HepG2 (cell line): ENCODE measurements around the gene ZC3H7B. TPM values are rescaled to one million over a fixed set of nuclear protein-coding genes. Genes with fewer than 3 reads are reported as not detected.

Experiments
- CEBPG ChIP-seq: IDR thresholded peaks from 2 replicates; pipeline ENCODE4 v1.6.1; 2016
- ERF ChIP-seq: IDR thresholded peaks from 2 replicates; pipeline ENCODE4 v1.6.1; 2018; ENCODE audit warnings: missing biosample characterization, missing genetic modification reagents
- KAT2B ChIP-seq: fragments of 150-350 bp; IDR thresholded peaks from 2 replicates; pipeline ENCODE4 v1.6.1; 2014; ENCODE audit warnings: low read depth, low read length, borderline replicate concordance
- MBNL3 ChIP-seq: fragments of 250-450 bp; sonication (Bioruptor Pico); conservative IDR thresholded peaks from 2 replicates; pipeline ENCODE4 v1.8.0; 2022; ENCODE audit warnings: mild to moderate bottlenecking, inconsistent platforms
- RFX1 ChIP-seq: fragments of 450-650 bp; IDR thresholded peaks from 2 replicates; pipeline ENCODE4 v1.6.1; 2017
- RFXAP ChIP-seq: sonication (generic); formaldehyde crosslinking; IDR thresholded peaks from 2 replicates; pipeline ENCODE4 v1.4.0; 2020; ENCODE audit warnings: missing genetic modification reagents, borderline replicate concordance
- RNF219 ChIP-seq: sonication (generic); formaldehyde crosslinking; IDR thresholded peaks from 2 replicates; pipeline ENCODE4 v1.5.0; 2020; ENCODE audit warnings: mild to moderate bottlenecking, missing genetic modification reagents
- SMARCE1 ChIP-seq: fragments of 450-650 bp; IDR thresholded peaks from 2 replicates; pipeline ENCODE4 v1.6.1; 2017; ENCODE audit warnings: borderline replicate concordance
- SRSF4 ChIP-seq: fragments of 200-400 bp; formaldehyde crosslinking; IDR thresholded peaks from one replicate; pipeline ENCODE4 v1.6.1; 2018; ENCODE audit warnings: mild to moderate bottlenecking, low read depth, low read length, moderate library complexity; ENCODE audit not compliant: poor library complexity, severe bottlenecking
- ZC3H13 ChIP-seq: sonication (generic); formaldehyde crosslinking; IDR thresholded peaks from 2 replicates; pipeline ENCODE4 v1.8.1; 2023; ENCODE audit warnings: mild to moderate bottlenecking, missing genetic modification reagents, moderate library complexity
- ZNF124 ChIP-seq: sonication (generic); formaldehyde crosslinking; IDR thresholded peaks from 2 replicates; pipeline ENCODE4 v1.4.0; 2020; ENCODE audit warnings: missing genetic modification reagents
- ZNF263 ChIP-seq: sonication (generic); formaldehyde crosslinking; IDR thresholded peaks from 2 replicates; pipeline ENCODE4 v1.4.0; 2020; ENCODE audit warnings: missing genetic modification reagents
- ZNF282 ChIP-seq: fragments of 450-650 bp; IDR thresholded peaks from 2 replicates; pipeline ENCODE4 v1.6.1; 2018; ENCODE audit not compliant: partially characterized antibody
- ZNF713 ChIP-seq: sonication (generic); formaldehyde crosslinking; IDR thresholded peaks from 2 replicates; pipeline ENCODE4 v1.4.0; 2020; ENCODE audit warnings: mild to moderate bottlenecking, missing genetic modification reagents
- ZNF788 ChIP-seq: sonication (generic); formaldehyde crosslinking; IDR thresholded peaks from 2 replicates; pipeline ENCODE4 v1.5.0; 2020; ENCODE audit warnings: mild to moderate bottlenecking, missing genetic modification reagents, borderline replicate concordance
- polyA plus RNA-seq, 8 experiments: library from polyadenylated mRNA; depleted of rRNA in 3 of 8; stranded (reverse) in 7 of 8; unstranded in 1 of 8; fragments of >200 nt; fragmentation: Illumina TruSeq in 4 of 8; extraction: Trizol in 4 of 8; gene quantifications; 2 replicates each; pipeline versions ENCODE4 v1.2.1 to v1.2.3, GENCODE V29; 2011 to 2016; ENCODE audit warnings: low read depth in 4 of 8, missing spikeins in 1 of 8, mixed read lengths in 1 of 8; ENCODE audit not compliant: insufficient read depth in 1 of 8
- total RNA-seq, 5 experiments: library from RNA; depleted of rRNA; stranded (reverse); fragments of >200 nt; fragmentation: Illumina TruSeq; extraction: Trizol; gene quantifications; 2 replicates each; pipeline ENCODE4 v1.2.3, GENCODE V29; 2016; ENCODE audit warnings: low read depth in 1 of 5
- TF ChIP-seq, protein P1 (sequence below): sonication (generic); formaldehyde crosslinking; IDR thresholded peaks from 2 replicates; pipeline ENCODE4 v1.4.0; 2020; ENCODE audit warnings: missing genetic modification reagents
- TF ChIP-seq, protein P2 (sequence below): IDR thresholded peaks from 2 replicates; pipeline ENCODE4 v1.6.1; 2016; ENCODE audit warnings: missing genetic modification reagents, missing compliant biosample characterization
- TF ChIP-seq, protein P3 (sequence below): sonication (generic); formaldehyde crosslinking; IDR thresholded peaks from one replicate; pipeline ENCODE4 v1.5.1; 2020; ENCODE audit warnings: mild to moderate bottlenecking, missing genetic modification reagents; ENCODE audit errors: not compliant biosample characterization

ZC3H7B gene
- total and polyA plus RNA-seq, 2 of the 13 experiments (the other 11 are each of a cell fraction or from before 2014, with no cell fraction given), result 26.4 to 37.2 TPM

DNA sequence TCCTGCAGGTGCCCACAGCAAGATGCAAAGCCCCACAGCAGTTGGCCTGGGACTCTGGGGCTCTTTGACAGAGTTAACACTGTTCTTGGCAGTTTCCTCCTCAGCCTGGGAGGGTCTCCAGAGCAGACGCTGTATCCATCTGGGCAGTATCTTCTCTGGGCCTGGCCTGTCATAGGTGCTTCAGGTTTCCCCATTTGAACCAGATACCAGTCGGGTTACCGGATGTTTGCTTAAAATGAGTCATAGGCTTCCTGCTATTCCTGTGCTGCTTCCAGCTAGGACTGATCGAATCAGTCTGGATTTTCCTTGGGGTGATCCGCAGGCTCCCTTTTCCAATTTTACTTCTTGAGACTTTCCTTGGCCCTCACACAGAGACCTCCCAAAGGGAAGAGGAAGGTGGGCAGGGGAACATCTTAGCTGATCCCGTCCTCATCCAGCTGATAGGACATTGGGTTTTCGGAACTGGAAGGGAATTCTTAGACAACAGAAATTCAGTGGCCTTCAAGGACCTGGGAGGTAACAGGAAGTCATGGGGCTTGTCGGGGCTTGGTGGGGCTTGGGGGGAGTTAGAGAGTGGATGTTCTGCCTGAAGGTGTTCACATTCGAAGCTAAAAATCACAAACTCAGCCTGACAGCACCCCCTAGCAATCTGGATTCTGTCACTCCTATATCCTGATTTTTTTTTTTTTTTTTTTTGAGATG is 12.9 kb upstream of the ZC3H7B start (continued):
- TF ChIP-seq ZNF713 (0 out of 2 replicates have a peak, but pooled peaks have one; percentile 44), ZC3H13 (CRISPR knock-in tag) (no peak), ZNF124 (CRISPR knock-in tag) (0 out of 2 replicates have a peak, but pooled peaks have one; percentile 37), MBNL3 (CRISPR knock-in tag) (no peak), ERF (CRISPR knock-in tag) (peak; percentile 89; the same call in 1 of the 2 replicates), ZNF788 (no peak; the same call in 1 of the 2 replicates), RFX1 (no peak), ZNF282 (no peak), CEBPG (CRISPR knock-in tag) (0 out of 2 replicates have a peak, but pooled peaks have one; percentile 30), RNF219 (CRISPR knock-in tag) (no peak), RFXAP (CRISPR knock-in tag) (no peak), SRSF4 (no peak), KAT2B (no peak), ZNF263 (CRISPR knock-in tag) (0 out of 2 replicates have a peak, but pooled peaks have one; percentile 35), SMARCE1 (no peak)
- TF ChIP-seq, protein P1, sequence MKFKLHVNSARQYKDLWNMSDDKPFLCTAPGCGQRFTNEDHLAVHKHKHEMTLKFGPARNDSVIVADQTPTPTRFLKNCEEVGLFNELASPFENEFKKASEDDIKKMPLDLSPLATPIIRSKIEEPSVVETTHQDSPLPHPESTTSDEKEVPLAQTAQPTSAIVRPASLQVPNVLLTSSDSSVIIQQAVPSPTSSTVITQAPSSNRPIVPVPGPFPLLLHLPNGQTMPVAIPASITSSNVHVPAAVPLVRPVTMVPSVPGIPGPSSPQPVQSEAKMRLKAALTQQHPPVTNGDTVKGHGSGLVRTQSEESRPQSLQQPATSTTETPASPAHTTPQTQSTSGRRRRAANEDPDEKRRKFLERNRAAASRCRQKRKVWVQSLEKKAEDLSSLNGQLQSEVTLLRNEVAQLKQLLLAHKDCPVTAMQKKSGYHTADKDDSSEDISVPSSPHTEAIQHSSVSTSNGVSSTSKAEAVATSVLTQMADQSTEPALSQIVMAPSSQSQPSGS, result peak; percentile 78
- TF ChIP-seq, protein P2, sequence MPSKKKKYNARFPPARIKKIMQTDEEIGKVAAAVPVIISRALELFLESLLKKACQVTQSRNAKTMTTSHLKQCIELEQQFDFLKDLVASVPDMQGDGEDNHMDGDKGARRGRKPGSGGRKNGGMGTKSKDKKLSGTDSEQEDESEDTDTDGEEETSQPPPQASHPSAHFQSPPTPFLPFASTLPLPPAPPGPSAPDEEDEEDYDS, result peak; percentile 85
- TF ChIP-seq, protein P3, sequence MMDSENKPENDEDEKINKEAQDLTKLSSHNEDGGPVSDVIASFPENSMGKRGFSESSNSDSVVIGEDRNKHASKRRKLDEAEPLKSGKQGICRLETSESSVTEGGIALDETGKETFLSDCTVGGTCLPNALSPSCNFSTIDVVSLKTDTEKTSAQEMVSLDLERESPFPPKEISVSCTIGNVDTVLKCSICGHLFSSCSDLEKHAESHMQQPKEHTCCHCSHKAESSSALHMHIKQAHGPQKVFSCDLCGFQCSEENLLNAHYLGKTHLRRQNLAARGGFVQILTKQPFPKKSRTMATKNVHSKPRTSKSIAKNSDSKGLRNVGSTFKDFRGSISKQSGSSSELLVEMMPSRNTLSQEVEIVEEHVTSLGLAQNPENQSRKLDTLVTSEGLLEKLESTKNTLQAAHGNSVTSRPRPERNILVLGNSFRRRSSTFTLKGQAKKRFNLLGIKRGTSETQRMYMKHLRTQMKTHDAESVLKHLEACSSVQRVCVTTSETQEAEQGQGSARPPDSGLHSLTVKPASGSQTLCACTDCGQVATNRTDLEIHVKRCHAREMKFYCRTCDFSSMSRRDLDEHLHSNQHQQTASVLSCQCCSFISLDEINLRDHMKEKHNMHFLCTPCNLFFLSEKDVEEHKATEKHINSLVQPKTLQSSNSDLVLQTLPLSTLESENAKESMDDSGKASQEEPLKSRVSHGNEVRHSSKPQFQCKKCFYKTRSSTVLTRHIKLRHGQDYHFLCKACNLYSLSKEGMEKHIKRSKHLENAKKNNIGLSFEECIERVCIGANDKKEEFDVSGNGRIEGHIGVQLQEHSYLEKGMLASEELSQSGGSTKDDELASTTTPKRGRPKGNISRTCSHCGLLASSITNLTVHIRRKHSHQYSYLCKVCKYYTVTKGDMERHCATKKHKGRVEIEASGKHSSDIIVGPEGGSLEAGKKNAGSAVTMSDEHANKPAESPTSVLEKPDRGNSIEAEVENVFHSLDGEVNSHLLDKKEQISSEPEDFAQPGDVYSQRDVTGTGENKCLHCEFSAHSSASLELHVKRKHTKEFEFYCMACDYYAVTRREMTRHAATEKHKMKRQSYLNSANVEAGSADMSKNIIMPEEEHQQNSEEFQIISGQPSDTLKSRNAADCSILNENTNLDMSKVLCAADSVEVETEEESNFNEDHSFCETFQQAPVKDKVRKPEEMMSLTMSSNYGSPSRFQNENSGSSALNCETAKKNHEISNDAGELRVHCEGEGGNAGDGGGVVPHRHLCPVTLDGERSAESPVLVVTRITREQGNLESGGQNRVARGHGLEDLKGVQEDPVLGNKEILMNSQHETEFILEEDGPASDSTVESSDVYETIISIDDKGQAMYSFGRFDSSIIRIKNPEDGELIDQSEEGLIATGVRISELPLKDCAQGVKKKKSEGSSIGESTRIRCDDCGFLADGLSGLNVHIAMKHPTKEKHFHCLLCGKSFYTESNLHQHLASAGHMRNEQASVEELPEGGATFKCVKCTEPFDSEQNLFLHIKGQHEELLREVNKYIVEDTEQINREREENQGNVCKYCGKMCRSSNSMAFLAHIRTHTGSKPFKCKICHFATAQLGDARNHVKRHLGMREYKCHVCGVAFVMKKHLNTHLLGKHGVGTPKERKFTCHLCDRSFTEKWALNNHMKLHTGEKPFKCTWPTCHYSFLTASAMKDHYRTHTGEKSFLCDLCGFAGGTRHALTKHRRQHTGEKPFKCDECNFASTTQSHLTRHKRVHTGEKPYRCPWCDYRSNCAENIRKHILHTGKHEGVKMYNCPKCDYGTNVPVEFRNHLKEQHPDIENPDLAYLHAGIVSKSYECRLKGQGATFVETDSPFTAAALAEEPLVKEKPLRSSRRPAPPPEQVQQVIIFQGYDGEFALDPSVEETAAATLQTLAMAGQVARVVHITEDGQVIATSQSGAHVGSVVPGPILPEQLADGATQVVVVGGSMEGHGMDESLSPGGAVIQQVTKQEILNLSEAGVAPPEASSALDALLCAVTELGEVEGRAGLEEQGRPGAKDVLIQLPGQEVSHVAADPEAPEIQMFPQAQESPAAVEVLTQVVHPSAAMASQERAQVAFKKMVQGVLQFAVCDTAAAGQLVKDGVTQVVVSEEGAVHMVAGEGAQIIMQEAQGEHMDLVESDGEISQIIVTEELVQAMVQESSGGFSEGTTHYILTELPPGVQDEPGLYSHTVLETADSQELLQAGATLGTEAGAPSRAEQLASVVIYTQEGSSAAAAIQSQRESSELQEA (CRISPR knock-in tag), result no peak
